Mucosa of rectum (tissue), 2 donors: ENCODE data around the gene SEC61A2.

Source experiments
- H3K27ac ChIP-seq, 2 donors: one replicate each; pipeline ENCODE4 v1.7.0; 2013; ENCODE audit warnings: inconsistent platforms in 2 of 2, low read depth in 2 of 2, low read length in 2 of 2
- H3K27me3 ChIP-seq, 2 donors: one replicate each; pipeline ENCODE4 v1.7.0; 2013; ENCODE audit warnings: low read length in 2 of 2; ENCODE audit not compliant: control insufficient read depth in 2 of 2, insufficient read depth in 2 of 2
- H3K36me3 ChIP-seq, 2 donors: one replicate each; pipeline ENCODE4 v1.7.0; 2013; ENCODE audit warnings: low read length in 2 of 2; ENCODE audit not compliant: control insufficient read depth in 2 of 2, insufficient read depth in 2 of 2
- H3K4me1 ChIP-seq, 2 donors: one replicate each; pipeline ENCODE4 v1.7.0; 2013; ENCODE audit warnings: low read length in 2 of 2, mild to moderate bottlenecking in 1 of 2; ENCODE audit not compliant: control insufficient read depth in 2 of 2, insufficient read depth in 2 of 2
- H3K4me3 ChIP-seq, 2 donors: one replicate each; pipeline ENCODE4 v1.7.0; 2013; ENCODE audit warnings: low read length in 2 of 2
- H3K9ac ChIP-seq, 2 donors: one replicate each; pipeline ENCODE4 v1.7.0; 2013; ENCODE audit warnings: low read length in 2 of 2, low read depth in 1 of 2, mild to moderate bottlenecking in 1 of 2
- H3K9me3 ChIP-seq, 2 donors: one replicate each; pipeline ENCODE4 v1.7.0; 2013; ENCODE audit warnings: low read length in 2 of 2; ENCODE audit not compliant: control insufficient read depth in 2 of 2
- donor health status: healthy.
- donor health status: Normal muscosa, but diverticular disease.

Gene SEC61A2

DNA sequence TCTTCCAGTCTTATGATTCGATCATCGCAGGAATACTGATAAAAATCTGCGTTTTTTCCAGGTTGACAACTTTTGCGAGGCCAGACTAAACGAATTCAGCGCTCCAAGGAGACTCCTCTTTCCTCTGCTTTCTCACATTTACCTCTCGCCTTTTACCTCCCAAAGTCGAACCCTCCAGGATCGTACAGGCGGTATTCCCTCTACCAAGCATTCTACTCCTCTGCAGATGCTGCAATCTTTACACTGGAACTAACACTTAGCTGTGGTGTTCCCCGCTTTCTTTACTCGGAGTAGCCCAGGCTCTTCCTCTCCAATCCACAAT lies 65.8 kb downstream of the SEC61A2 start:
- H3K9me3 ChIP-seq = no peaks in the 10 kb centered on the region
- peak overlapping the region; percentile 82 to 96 for H3K9ac ChIP-seq
- no peaks in the 10 kb centered on the region for H3K27me3 ChIP-seq
- peaks cover 6 to 19% of the 10 kb centered on the region in 2 donors for H3K4me1 ChIP-seq
- peak overlapping the region; percentile 88 to 91 for H3K27ac ChIP-seq
- H3K36me3 ChIP-seq = peaks cover 2 to 6% of the 10 kb centered on the region in 2 donors
- peak overlapping the region; percentile 96 to 98 for H3K4me3 ChIP-seq

GRCh38 chr10:12195603-12196506 lies 66.4 kb downstream of the SEC61A2 start, which contains the start of the genes CDC123 and NUDT5:
Gene CDC123, plus strand, starts transcription at chr10:12196188. Its CDS starts 58 bp downstream, at chr10:12196246.
Gene NUDT5, minus strand, starts transcription at chr10:12195891. Its CDS starts 9,600 bp downstream, at chr10:12186291.
- peak within 1 kb of the TSS; percentile 88 to 91 for H3K27ac ChIP-seq
- no peaks in the 10 kb centered on the region for H3K27me3 ChIP-seq
- H3K4me1 ChIP-seq = peaks cover 6 to 19% of the 10 kb centered on the region in 2 donors
- H3K9ac ChIP-seq = peak within 1 kb of the TSS; percentile 82 to 96
- H3K9me3 ChIP-seq = no peaks in the 10 kb centered on the region
- H3K4me3 ChIP-seq = peak within 1 kb of the TSS; percentile 96 to 98
- H3K36me3 ChIP-seq = peaks cover 4 to 6% of the 10 kb centered on the region in 2 donors

GRCh38 chr10:12196531-12197211 lies 67.2 kb downstream of the SEC61A2 start:
- Histone ChIP-seq H3K36me3 (peaks cover 8 to 14% of the 10 kb centered on the region in 2 donors), H3K27me3 (no peaks in the 10 kb centered on the region), H3K4me3 (peak overlapping the region; percentile 96 to 98), H3K4me1 (peaks cover 6 to 19% of the 10 kb centered on the region in 2 donors), H3K27ac (peak overlapping the region; percentile 88 to 91), H3K9ac (peak overlapping the region; percentile 82 to 96), H3K9me3 (no peaks in the 10 kb centered on the region)

GRCh38 chr10:12198156-12198555 lies 68.7 kb downstream of the SEC61A2 start:
- Histone ChIP-seq H3K4me3 (no peak overlapping the region), H3K27ac (no peak overlapping the region), H3K4me1 (peaks cover 6 to 19% of the 10 kb centered on the region in 2 donors), H3K9ac (no peak overlapping the region), H3K27me3 (no peaks in the 10 kb centered on the region), H3K36me3 (peaks cover 21% of the 10 kb centered on the region in 2 donors), H3K9me3 (no peaks in the 10 kb centered on the region)

GRCh38 chr10:12200850-12201249 lies 71.4 kb downstream of the SEC61A2 start:
- Histone ChIP-seq H3K9me3 (no peaks in the 10 kb centered on the region), H3K27ac (no peak overlapping the region), H3K4me3 (no peak overlapping the region), H3K4me1 (peaks cover 0 to 9% of the 10 kb centered on the region in 2 donors), H3K9ac (no peak overlapping the region), H3K27me3 (no peaks in the 10 kb centered on the region), H3K36me3 (peaks cover 21 to 31% of the 10 kb centered on the region in 2 donors)

GRCh38 chr10:12201543-12201942 lies 72.1 kb downstream of the SEC61A2 start:
- no peaks in the 10 kb centered on the region for H3K9me3 ChIP-seq
- peaks cover 21 to 31% of the 10 kb centered on the region in 2 donors for H3K36me3 ChIP-seq
- H3K27me3 ChIP-seq = no peaks in the 10 kb centered on the region
- peaks cover 0 to 6% of the 10 kb centered on the region in 2 donors for H3K4me1 ChIP-seq
- H3K9ac ChIP-seq = no peak overlapping the region
- no peak overlapping the region for H3K27ac ChIP-seq
- H3K4me3 ChIP-seq = no peak overlapping the region

- H3K27me3 ChIP-seq = no peaks in the 10 kb centered on the region
- H3K27ac ChIP-seq = no peak overlapping the region
- H3K9ac ChIP-seq = no peak overlapping the region
- H3K36me3 ChIP-seq = peaks cover 21 to 31% of the 10 kb centered on the region in 2 donors
- H3K4me3 ChIP-seq = no peak overlapping the region
- H3K9me3 ChIP-seq = no peaks in the 10 kb centered on the region
- no peaks in the 10 kb centered on the region for H3K4me1 ChIP-seq
Observed at GRCh38 chr10:12202226-12202625, 72.7 kb downstream of the SEC61A2 start.

DNA sequence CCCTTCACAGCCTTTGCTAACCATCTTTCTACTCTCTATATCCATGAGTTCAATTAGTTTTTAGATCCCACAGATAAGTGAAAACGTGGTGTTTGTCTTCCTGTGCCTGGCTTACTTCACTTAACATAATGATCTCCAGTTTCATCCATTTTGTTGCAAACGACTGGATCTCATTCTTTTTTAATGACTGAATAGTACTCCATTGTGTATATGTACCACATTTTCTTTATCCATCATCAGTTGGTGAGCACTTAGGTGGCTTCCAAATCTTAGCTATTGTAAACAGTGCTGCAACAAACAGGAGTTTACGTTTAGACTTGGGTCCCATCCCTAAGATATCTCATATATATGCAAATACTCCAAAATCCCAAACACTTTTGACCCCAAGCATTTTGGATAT lies 75.6 kb downstream of the SEC61A2 start:
- Histone ChIP-seq H3K4me1 (no peaks in the 10 kb centered on the region), H3K27me3 (no peaks in the 10 kb centered on the region), H3K27ac (no peak overlapping the region), H3K9ac (no peak overlapping the region), H3K9me3 (no peaks in the 10 kb centered on the region), H3K4me3 (no peak overlapping the region), H3K36me3 (peaks cover 18 to 44% of the 10 kb centered on the region in 2 donors)

GRCh38 chr10:12207114-12207513 lies 77.6 kb downstream of the SEC61A2 start:
- Histone ChIP-seq H3K27me3 (no peaks in the 10 kb centered on the region), H3K27ac (no peak overlapping the region), H3K36me3 (peaks cover 22 to 43% of the 10 kb centered on the region in 2 donors), H3K4me3 (no peak overlapping the region), H3K9me3 (no peaks in the 10 kb centered on the region), H3K9ac (no peak overlapping the region), H3K4me1 (no peaks in the 10 kb centered on the region)

DNA sequence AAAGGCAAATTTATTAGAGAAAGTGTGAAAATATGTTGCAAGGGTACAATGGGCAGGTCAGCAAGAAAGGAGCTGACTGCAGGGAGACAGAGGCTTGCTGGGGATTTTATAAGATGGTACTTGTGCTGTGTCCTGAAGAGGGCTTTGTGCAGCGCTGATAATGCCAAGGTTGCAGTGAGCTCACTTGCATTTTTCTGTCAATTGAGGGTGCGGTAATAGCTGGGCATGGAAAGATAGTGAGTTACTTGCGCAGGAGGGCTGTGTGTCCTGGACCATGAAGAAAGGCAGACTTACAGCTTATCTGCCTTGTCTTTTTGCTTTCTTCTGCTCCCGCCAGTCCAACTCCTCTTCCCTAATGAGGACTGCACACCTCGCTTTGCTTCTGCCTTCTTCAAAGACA lies 79.0 kb downstream of the SEC61A2 start:
- Histone ChIP-seq H3K27me3 (no peaks in the 10 kb centered on the region), H3K36me3 (peaks cover 28 to 37% of the 10 kb centered on the region in 2 donors), H3K4me3 (no peak overlapping the region), H3K9ac (no peak overlapping the region), H3K9me3 (no peaks in the 10 kb centered on the region), H3K27ac (no peak overlapping the region), H3K4me1 (no peaks in the 10 kb centered on the region)
